Hepatocyte (in vitro differentiated cells): Measurements from ENCODE around the gene LTN1. TPM values are rescaled to one million over a fixed set of nuclear protein-coding genes. Genes with fewer than 3 reads are reported as not detected.

Experiments
- DNase-seq: peaks from one replicate; pipeline ENCODE4 v3.0.0-alpha.2; 2016; ENCODE audit warnings: low spot score
- H2AFZ ChIP-seq: fragments of 200-600 bp; sonication (generic); 2 replicates; pipeline ENCODE4 v1.6.0; 2016; ENCODE audit warnings: antibody characterized with exemption, mild to moderate bottlenecking
- H3K27ac ChIP-seq: fragments of 200-600 bp; sonication (generic); 2 replicates; pipeline ENCODE4 v1.5.1; 2016; ENCODE audit warnings: mild to moderate bottlenecking
- H3K27me3 ChIP-seq: fragments of 200-600 bp; sonication (generic); 2 replicates; pipeline ENCODE4 v1.6.1; 2016
- H3K36me3 ChIP-seq: fragments of 200-600 bp; sonication (generic); replicated peaks from 2 replicates; pipeline ENCODE4 v1.5.1; 2016; ENCODE audit warnings: low read depth; ENCODE audit not compliant: insufficient read depth
- H3K4me1 ChIP-seq: fragments of 200-600 bp; sonication (generic); 2 replicates; pipeline ENCODE4 v1.5.1; 2016; ENCODE audit warnings: mild to moderate bottlenecking, moderate library complexity; ENCODE audit not compliant: insufficient read depth
- H3K4me2 ChIP-seq: fragments of 200-600 bp; sonication (generic); 2 replicates; pipeline ENCODE4 v1.6.0; 2016
- H3K4me3 ChIP-seq: fragments of 200-600 bp; sonication (generic); 2 replicates; pipeline ENCODE4 v1.5.1; 2016; ENCODE audit warnings: mild to moderate bottlenecking
- H3K79me2 ChIP-seq: fragments of 200-600 bp; sonication (generic); 2 replicates; pipeline ENCODE4 v1.6.0; 2017; ENCODE audit warnings: mild to moderate bottlenecking
- H3K9me2 ChIP-seq: fragments of 200-600 bp; sonication (generic); replicated peaks from 2 replicates; pipeline ENCODE4 v1.6.0; 2017; ENCODE audit warnings: mild to moderate bottlenecking; ENCODE audit not compliant: insufficient read depth
- H3K9me3 ChIP-seq: fragments of 200-600 bp; sonication (generic); 2 replicates; pipeline ENCODE4 v1.5.1; 2016; ENCODE audit warnings: low read depth, mild to moderate bottlenecking
- H4K20me1 ChIP-seq: fragments of 200-600 bp; sonication (generic); 2 replicates; pipeline ENCODE4 v1.6.0; 2016; ENCODE audit warnings: mild to moderate bottlenecking; ENCODE audit not compliant: insufficient read depth, poor library complexity, severe bottlenecking
- EZH2 ChIP-seq: fragments of 200-600 bp; sonication (generic); IDR thresholded peaks from 2 replicates; pipeline ENCODE4 v1.6.1; 2016; ENCODE audit warnings: antibody characterized with exemption, mild to moderate bottlenecking, borderline replicate concordance
- EZH2phosphoT487 ChIP-seq: fragments of 200-600 bp; sonication (generic); IDR thresholded peaks from one replicate; pipeline ENCODE4 v1.6.1; 2018; ENCODE audit warnings: antibody characterized with exemption, mild to moderate bottlenecking, low read depth, moderate library complexity; ENCODE audit not compliant: unreplicated experiment, severe bottlenecking
- WGBS: methylation state at CpG from one replicate; pipeline ENCODE4 v1.1.6; 2016; ENCODE audit warnings: low lambda C conversion rate; ENCODE audit errors: missing lambda C conversion rate; 5-methylcytosine and 5-hydroxymethylcytosine counted together
- polyA plus RNA-seq: library from polyadenylated mRNA; unstranded; fragments of >200 nt; fragmentation: Nextera tagmentation; extraction: Ambion mirVana; gene quantifications from 2 replicates; pipeline ENCODE4 v1.2.1, GENCODE V29; 2016
- total RNA-seq: library from RNA; depleted of rRNA; stranded (reverse); fragments of >200 nt; gene quantifications from 2 replicates; pipeline ENCODE4 v1.2.3, GENCODE V29; 2014
- TF ChIP-seq, protein P1 (sequence below): fragments of 200-600 bp; sonication (generic); IDR thresholded peaks from 2 replicates; pipeline ENCODE4 v1.5.1; 2016; ENCODE audit warnings: antibody characterized with exemption, mild to moderate bottlenecking; ENCODE audit not compliant: poor library complexity

The LTN1 gene
- total and polyA plus RNA-seq, 2 experiments from 2014 or later, result 9.7 to 35.8 TPM

DNA sequence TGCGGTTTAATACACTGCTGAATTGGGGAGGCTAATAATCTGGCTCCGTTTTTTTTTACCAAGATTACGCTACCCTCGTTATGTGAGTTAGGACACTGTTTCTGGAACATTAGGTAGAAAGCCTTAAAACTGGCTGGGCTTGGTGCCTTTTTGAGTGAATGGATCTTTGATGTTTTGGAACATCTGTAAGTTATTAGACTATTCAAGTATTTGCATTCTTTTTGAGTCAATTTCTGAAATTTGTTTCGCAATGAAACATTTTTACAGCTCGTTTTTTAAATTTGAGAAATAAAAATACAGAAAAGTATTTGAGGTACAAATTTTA, 106.9 kb downstream of the LTN1 start:
- Histone ChIP-seq H3K79me2 (no peaks in the 10 kb centered on the region), H3K27ac (peak overlapping the region; percentile 93), H2AFZ (peak overlapping the region; percentile 70), H3K9me3 (no peaks in the 10 kb centered on the region), H3K4me2 (peak overlapping the region; percentile 78), H3K4me1 (peaks cover 11% of the 10 kb centered on the region), H3K9me2 (no peaks in the 10 kb centered on the region), H4K20me1 (no peaks in the 10 kb centered on the region), H3K4me3 (no peak overlapping the region), H3K27me3 (no peaks in the 10 kb centered on the region), H3K36me3 (no peaks in the 10 kb centered on the region)
- 76% methylated on average over 6 of the region's 6 CpGs for whole genome bisulfite sequencing
- TF ChIP-seq EZH2phosphoT487, result no peak
- TF ChIP-seq, protein P1, sequence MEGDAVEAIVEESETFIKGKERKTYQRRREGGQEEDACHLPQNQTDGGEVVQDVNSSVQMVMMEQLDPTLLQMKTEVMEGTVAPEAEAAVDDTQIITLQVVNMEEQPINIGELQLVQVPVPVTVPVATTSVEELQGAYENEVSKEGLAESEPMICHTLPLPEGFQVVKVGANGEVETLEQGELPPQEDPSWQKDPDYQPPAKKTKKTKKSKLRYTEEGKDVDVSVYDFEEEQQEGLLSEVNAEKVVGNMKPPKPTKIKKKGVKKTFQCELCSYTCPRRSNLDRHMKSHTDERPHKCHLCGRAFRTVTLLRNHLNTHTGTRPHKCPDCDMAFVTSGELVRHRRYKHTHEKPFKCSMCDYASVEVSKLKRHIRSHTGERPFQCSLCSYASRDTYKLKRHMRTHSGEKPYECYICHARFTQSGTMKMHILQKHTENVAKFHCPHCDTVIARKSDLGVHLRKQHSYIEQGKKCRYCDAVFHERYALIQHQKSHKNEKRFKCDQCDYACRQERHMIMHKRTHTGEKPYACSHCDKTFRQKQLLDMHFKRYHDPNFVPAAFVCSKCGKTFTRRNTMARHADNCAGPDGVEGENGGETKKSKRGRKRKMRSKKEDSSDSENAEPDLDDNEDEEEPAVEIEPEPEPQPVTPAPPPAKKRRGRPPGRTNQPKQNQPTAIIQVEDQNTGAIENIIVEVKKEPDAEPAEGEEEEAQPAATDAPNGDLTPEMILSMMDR, result no peak
- no peak for TF ChIP-seq EZH2
- no peak for DNase-seq

DNA sequence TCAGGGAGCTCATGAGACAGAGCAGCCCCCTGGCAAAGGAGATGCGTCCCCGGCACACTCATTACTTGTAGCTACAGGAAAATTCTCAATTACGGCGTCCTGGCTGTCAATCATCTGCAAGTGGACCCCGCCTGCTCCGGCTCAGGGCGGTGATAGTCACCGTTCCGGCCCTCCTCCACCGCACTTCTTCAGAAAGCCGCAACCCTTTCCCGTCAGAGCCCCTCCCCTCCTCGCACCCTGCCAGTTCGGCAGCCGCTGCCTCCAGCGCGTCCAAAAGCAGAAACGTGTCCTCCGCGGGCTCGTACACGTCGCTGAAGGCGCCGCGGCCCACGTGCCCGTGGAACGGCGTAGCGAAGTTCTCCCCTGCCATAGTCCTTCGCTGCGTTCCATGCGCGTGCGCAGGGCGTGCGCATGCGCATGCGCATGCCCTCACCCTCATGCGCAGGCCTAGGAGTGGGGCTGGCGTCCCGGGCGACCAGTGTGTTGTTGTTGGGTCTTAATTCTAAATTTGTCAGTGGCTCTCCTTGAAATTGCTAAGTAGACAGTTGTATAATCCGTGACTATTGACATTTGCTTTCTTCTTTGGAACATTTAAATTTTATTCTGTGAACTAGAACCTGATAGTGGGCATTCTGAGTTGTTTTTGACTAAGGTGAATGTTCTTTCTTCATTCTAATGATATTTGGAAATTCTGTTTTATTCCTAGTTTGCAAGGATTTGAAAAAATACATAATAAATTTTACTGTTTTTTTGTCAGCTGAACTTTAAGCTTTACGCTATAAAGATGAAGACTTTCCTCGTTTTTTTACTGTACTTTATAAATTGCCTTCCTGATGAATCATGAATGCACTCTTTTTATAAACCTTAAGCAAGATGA, 107.5 kb downstream of the LTN1 start:
- DNase-seq, result peak; percentile 93
- Histone ChIP-seq H3K4me2 (peak overlapping the region; percentile 78), H3K4me3 (peak overlapping the region; percentile 35), H3K79me2 (no peaks in the 10 kb centered on the region), H3K9me3 (no peaks in the 10 kb centered on the region), H4K20me1 (no peaks in the 10 kb centered on the region), H3K27me3 (no peaks in the 10 kb centered on the region), H3K27ac (peak overlapping the region; percentile 93), H2AFZ (peak overlapping the region; percentile 70), H3K36me3 (no peaks in the 10 kb centered on the region), H3K4me1 (peaks cover 11% of the 10 kb centered on the region), H3K9me2 (no peaks in the 10 kb centered on the region)
- WGBS, result 4% methylated on average over 47 of the region's 47 CpGs
- TF ChIP-seq EZH2phosphoT487 (no peak), EZH2 (no peak)
- TF ChIP-seq, protein P1, result no peak

DNA sequence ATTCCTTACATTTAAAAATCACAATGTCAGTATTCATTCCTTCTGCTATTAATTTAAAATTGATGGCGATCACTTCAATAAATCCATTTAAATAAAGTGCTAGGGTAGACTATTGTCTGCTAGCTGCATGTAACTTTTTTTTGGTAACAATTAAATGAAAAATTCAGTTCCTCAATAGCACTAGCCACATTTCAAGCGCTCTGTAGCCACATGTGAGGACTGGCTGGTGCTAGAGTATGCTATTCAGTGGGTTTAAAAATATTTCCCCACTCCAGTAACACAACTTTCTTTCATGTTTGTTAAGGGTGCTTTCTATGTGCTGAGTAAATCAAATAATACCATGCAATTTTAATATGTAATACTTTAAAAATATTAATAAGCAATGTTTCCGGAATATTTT, 108.2 kb downstream of the LTN1 start:
- Histone ChIP-seq H3K9me2 (no peaks in the 10 kb centered on the region), H4K20me1 (no peaks in the 10 kb centered on the region), H3K4me1 (peaks cover 11% of the 10 kb centered on the region), H3K4me2 (peak overlapping the region; percentile 78), H3K36me3 (no peaks in the 10 kb centered on the region), H3K79me2 (no peaks in the 10 kb centered on the region), H3K4me3 (peak overlapping the region; percentile 35), H3K27me3 (no peaks in the 10 kb centered on the region), H3K27ac (peak overlapping the region; percentile 93), H2AFZ (peak overlapping the region; percentile 70), H3K9me3 (no peaks in the 10 kb centered on the region)
- TF ChIP-seq EZH2, result no peak
- no peak for TF ChIP-seq EZH2phosphoT487
- TF ChIP-seq, protein P1, result no peak
- WGBS, result 32% methylated on average over 3 of the region's 3 CpGs
- no peak for DNase-seq
